ENCODE data around the gene GKN1. TPM values are rescaled to one million over a fixed set of nuclear protein-coding genes. Genes with fewer than 3 reads are reported as not detected.

Gene GKN1
- total and polyA plus RNA-seq, 2 of the 8 experiments (the other 6 are each of a cell fraction or from before 2014, with no cell fraction given) = not detected

DNA sequence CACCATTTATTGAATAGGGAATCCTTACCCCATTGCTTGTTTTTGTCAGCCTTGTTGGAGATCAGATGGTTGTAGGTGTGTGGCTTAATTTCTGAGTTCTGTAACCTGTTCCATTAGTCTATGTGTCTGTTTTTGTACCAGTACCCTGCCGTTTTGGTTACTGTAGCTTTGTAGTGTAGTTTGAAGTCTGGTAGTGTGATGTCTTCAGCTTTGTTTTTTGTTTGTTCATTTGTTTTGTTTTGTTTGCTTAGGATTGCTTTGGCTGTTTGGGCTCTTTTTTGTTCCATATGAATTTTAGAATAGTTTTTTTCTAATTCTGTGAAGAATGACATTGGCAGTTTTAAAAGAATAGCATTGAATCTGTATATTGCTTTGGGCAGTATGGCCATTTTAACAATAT, 34.5 kb upstream of the GKN1 start (continued):
- TF ChIP-seq, protein P1, sequence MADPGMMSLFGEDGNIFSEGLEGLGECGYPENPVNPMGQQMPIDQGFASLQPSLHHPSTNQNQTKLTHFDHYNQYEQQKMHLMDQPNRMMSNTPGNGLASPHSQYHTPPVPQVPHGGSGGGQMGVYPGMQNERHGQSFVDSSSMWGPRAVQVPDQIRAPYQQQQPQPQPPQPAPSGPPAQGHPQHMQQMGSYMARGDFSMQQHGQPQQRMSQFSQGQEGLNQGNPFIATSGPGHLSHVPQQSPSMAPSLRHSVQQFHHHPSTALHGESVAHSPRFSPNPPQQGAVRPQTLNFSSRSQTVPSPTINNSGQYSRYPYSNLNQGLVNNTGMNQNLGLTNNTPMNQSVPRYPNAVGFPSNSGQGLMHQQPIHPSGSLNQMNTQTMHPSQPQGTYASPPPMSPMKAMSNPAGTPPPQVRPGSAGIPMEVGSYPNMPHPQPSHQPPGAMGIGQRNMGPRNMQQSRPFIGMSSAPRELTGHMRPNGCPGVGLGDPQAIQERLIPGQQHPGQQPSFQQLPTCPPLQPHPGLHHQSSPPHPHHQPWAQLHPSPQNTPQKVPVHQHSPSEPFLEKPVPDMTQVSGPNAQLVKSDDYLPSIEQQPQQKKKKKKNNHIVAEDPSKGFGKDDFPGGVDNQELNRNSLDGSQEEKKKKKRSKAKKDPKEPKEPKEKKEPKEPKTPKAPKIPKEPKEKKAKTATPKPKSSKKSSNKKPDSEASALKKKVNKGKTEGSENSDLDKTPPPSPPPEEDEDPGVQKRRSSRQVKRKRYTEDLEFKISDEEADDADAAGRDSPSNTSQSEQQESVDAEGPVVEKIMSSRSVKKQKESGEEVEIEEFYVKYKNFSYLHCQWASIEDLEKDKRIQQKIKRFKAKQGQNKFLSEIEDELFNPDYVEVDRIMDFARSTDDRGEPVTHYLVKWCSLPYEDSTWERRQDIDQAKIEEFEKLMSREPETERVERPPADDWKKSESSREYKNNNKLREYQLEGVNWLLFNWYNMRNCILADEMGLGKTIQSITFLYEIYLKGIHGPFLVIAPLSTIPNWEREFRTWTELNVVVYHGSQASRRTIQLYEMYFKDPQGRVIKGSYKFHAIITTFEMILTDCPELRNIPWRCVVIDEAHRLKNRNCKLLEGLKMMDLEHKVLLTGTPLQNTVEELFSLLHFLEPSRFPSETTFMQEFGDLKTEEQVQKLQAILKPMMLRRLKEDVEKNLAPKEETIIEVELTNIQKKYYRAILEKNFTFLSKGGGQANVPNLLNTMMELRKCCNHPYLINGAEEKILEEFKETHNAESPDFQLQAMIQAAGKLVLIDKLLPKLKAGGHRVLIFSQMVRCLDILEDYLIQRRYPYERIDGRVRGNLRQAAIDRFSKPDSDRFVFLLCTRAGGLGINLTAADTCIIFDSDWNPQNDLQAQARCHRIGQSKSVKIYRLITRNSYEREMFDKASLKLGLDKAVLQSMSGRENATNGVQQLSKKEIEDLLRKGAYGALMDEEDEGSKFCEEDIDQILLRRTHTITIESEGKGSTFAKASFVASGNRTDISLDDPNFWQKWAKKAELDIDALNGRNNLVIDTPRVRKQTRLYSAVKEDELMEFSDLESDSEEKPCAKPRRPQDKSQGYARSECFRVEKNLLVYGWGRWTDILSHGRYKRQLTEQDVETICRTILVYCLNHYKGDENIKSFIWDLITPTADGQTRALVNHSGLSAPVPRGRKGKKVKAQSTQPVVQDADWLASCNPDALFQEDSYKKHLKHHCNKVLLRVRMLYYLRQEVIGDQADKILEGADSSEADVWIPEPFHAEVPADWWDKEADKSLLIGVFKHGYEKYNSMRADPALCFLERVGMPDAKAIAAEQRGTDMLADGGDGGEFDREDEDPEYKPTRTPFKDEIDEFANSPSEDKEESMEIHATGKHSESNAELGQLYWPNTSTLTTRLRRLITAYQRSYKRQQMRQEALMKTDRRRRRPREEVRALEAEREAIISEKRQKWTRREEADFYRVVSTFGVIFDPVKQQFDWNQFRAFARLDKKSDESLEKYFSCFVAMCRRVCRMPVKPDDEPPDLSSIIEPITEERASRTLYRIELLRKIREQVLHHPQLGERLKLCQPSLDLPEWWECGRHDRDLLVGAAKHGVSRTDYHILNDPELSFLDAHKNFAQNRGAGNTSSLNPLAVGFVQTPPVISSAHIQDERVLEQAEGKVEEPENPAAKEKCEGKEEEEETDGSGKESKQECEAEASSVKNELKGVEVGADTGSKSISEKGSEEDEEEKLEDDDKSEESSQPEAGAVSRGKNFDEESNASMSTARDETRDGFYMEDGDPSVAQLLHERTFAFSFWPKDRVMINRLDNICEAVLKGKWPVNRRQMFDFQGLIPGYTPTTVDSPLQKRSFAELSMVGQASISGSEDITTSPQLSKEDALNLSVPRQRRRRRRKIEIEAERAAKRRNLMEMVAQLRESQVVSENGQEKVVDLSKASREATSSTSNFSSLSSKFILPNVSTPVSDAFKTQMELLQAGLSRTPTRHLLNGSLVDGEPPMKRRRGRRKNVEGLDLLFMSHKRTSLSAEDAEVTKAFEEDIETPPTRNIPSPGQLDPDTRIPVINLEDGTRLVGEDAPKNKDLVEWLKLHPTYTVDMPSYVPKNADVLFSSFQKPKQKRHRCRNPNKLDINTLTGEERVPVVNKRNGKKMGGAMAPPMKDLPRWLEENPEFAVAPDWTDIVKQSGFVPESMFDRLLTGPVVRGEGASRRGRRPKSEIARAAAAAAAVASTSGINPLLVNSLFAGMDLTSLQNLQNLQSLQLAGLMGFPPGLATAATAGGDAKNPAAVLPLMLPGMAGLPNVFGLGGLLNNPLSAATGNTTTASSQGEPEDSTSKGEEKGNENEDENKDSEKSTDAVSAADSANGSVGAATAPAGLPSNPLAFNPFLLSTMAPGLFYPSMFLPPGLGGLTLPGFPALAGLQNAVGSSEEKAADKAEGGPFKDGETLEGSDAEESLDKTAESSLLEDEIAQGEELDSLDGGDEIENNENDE (IDR thresholded peaks at IDR 0.05; ENCODE audit: insufficient replicate concordance, low read length) = no peak
- TF ChIP-seq CHD2 (IDR thresholded peaks at IDR 0.05; ENCODE audit: low read length) = no peak
- no peak for TF ChIP-seq EGR1 (IDR thresholded peaks at IDR 0.05; ENCODE audit: borderline replicate concordance, low read depth, low read length)
- TF ChIP-seq, protein P2, sequence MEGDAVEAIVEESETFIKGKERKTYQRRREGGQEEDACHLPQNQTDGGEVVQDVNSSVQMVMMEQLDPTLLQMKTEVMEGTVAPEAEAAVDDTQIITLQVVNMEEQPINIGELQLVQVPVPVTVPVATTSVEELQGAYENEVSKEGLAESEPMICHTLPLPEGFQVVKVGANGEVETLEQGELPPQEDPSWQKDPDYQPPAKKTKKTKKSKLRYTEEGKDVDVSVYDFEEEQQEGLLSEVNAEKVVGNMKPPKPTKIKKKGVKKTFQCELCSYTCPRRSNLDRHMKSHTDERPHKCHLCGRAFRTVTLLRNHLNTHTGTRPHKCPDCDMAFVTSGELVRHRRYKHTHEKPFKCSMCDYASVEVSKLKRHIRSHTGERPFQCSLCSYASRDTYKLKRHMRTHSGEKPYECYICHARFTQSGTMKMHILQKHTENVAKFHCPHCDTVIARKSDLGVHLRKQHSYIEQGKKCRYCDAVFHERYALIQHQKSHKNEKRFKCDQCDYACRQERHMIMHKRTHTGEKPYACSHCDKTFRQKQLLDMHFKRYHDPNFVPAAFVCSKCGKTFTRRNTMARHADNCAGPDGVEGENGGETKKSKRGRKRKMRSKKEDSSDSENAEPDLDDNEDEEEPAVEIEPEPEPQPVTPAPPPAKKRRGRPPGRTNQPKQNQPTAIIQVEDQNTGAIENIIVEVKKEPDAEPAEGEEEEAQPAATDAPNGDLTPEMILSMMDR (IDR thresholded peaks at IDR 0.05; ENCODE audit: control extremely low read depth in 1 of 3, insufficient read depth in 1 of 3, low read depth in 1 of 3, low read length in 3 of 3) = no peak
- TF ChIP-seq CTBP2 (IDR thresholded peaks at IDR 0.05; ENCODE audit: borderline replicate concordance, insufficient read depth, insufficient read length, low read length) = no peak
- TF ChIP-seq, protein P3, sequence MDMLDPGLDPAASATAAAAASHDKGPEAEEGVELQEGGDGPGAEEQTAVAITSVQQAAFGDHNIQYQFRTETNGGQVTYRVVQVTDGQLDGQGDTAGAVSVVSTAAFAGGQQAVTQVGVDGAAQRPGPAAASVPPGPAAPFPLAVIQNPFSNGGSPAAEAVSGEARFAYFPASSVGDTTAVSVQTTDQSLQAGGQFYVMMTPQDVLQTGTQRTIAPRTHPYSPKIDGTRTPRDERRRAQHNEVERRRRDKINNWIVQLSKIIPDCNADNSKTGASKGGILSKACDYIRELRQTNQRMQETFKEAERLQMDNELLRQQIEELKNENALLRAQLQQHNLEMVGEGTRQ (IDR thresholded peaks at IDR 0.05; ENCODE audit: low read length) = no peak
- TF ChIP-seq SIX5 (IDR thresholded peaks at IDR 0.05; ENCODE audit: low read depth, low read length) = no peak
- TF ChIP-seq BACH1 (IDR thresholded peaks at IDR 0.05; ENCODE audit: low read length) = no peak
